MCF 10A (cell line): ENCODE data around the gene PPP1CA. TPM values are rescaled to one million over a fixed set of nuclear protein-coding genes. Genes with fewer than 3 reads are reported as not detected.
A peak's percentile ranks its signal among the peaks of the same experiment; 100 is the strongest.

Experiments
- BruUV-seq: library from RNA; stranded (reverse); fragments of 400-500 nt; replicated peaks from 2 replicates; lab custom pipeline; 2021; lab: Mats Ljungman, UMichigan
- CTCF ChIA-PET: fragments of 300-600 bp; sonication (Branson Sonifier 250); formaldehyde crosslinking; extraction: SDS; loops from one replicate; lab custom pipeline; 2021; ENCODE audit warnings: antibody characterized with exemption, inconsistent platforms; lab: Yijun Ruan, JAX
- POLR2A ChIA-PET: fragments of 300-600, 350-650 bp; sonication (Branson Sonifier 250); formaldehyde crosslinking; extraction: SDS; loops from one replicate; lab custom pipeline; 2020; ENCODE audit warnings: antibody characterized with exemption, inconsistent platforms; lab: Yijun Ruan, JAX
- DNase-seq: peaks from one replicate; pipeline ENCODE4 v3.0.0-alpha.2; 2018; ENCODE audit not compliant: unreplicated experiment
- H3K27ac Mint-ChIP-seq: one replicate; pipeline ENCODE4 v1.8.0; 2022; ENCODE audit warnings: mild to moderate bottlenecking, low read depth, mixed read lengths; ENCODE audit not compliant: unreplicated experiment
- H3K27me3 Mint-ChIP-seq: one replicate; pipeline ENCODE4 v1.8.0; 2022; ENCODE audit warnings: mixed read lengths; ENCODE audit not compliant: insufficient read depth, unreplicated experiment
- H3K36me3 Mint-ChIP-seq: one replicate; pipeline ENCODE4 v1.8.0; 2022; ENCODE audit warnings: mild to moderate bottlenecking, moderate library complexity, mixed read lengths; ENCODE audit not compliant: insufficient read depth, unreplicated experiment
- H3K4me1 Mint-ChIP-seq: one replicate; pipeline ENCODE4 v1.8.0; 2022; ENCODE audit warnings: mixed read lengths; ENCODE audit not compliant: insufficient read depth, unreplicated experiment
- H3K4me3 Mint-ChIP-seq: one replicate; pipeline ENCODE4 v1.8.0; 2022; ENCODE audit warnings: mild to moderate bottlenecking, moderate library complexity, mixed read lengths; ENCODE audit not compliant: unreplicated experiment
- H3K9me3 Mint-ChIP-seq: one replicate; pipeline ENCODE4 v1.8.0; 2022; ENCODE audit warnings: mixed read lengths; ENCODE audit not compliant: unreplicated experiment
- intact Hi-C: fragments of 100-400 bp; cut with micrococcal nuclease; formaldehyde crosslinking; loops from 2 replicates; pipeline ENCODE4 v1.14.1; 2022
- total RNA-seq: library from RNA; stranded (reverse); gene quantifications from 2 replicates; pipeline ENCODE4 v1.2.3, GENCODE V29; 2022
- TF ChIP-seq, protein P1 (sequence below): fragments of 200-600 bp; IDR thresholded peaks from one replicate; pipeline ENCODE4 v1.8.0; 2022; ENCODE audit warnings: antibody characterized with exemption, mild to moderate bottlenecking; ENCODE audit not compliant: unreplicated experiment

PPP1CA gene
- total RNA-seq, 1 experiment from 2014 or later, result 143 TPM

DNA sequence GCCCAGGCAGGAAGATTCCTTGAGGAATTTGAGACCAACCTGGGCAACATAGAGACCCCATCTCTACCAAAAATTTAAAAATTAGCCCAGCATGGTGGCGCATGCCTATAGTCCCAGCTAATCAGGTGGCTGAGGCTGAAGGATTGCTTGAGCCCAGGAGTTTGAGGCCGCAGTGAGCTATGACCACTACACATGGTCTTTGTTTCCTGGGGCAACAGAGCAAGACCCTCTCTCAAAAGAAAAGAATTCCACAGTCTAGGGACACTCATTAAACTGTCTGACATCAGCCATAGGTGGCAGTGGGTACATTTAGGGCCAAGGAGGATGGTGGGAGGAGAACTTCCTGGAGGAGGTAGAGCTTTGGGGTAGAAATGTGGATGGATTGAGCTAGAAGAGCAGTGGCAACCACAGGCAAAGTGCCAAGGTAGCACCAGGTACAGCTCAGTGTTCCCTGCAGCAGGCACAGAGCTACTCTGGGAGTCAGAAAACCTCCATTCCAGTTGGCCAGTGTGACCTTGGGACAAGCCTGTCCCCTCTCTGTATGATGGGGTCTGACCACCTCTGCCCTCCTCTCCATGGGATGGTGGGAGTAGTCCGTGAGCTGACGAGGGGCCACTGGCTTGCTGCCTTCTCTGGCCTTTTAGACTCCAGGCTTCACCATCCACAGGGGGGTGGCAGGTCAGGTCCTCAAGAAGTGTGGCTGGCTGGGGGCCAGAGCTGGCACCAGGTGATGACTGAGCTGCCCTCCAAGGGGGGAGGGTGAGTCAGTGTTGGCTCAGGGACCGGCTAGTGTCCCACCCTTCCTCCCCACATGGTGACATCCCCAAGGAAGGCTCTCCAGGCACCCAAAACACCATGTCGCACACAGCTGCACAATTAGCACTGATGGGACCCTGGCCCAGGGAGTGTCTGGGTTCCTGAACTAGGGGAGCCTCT is 24.5 kb downstream of the PPP1CA start:
- intact Hi-C loops, result no loop called here
- Mint-ChIP-seq H3K4me3 (no peak overlapping the region), H3K4me1 (peaks cover 40% of the 10 kb centered on the region), H3K27me3 (no peaks in the 10 kb centered on the region), H3K27ac (no peak overlapping the region), H3K36me3 (peaks cover 24% of the 10 kb centered on the region), H3K9me3 (no peaks in the 10 kb centered on the region)
- ChIA-PET CTCF (interaction anchor here (0.5 to 19.3 kb wide), 3 partner anchors 15 to 113 kb away, joined by 3 to 659 read pairs (median 6); partner anchors contain the start of genes POLD4 and RAD9A), POLR2A (interaction anchor here (0.6 to 2.0 kb wide), 7 partner anchors 15 to 31 kb away, joined by 3 to 6 read pairs (median 4); partner anchors contain the start of genes POLD4 and RAD9A)
- no TSS peak for BruUV-seq
- TF ChIP-seq, protein P1, sequence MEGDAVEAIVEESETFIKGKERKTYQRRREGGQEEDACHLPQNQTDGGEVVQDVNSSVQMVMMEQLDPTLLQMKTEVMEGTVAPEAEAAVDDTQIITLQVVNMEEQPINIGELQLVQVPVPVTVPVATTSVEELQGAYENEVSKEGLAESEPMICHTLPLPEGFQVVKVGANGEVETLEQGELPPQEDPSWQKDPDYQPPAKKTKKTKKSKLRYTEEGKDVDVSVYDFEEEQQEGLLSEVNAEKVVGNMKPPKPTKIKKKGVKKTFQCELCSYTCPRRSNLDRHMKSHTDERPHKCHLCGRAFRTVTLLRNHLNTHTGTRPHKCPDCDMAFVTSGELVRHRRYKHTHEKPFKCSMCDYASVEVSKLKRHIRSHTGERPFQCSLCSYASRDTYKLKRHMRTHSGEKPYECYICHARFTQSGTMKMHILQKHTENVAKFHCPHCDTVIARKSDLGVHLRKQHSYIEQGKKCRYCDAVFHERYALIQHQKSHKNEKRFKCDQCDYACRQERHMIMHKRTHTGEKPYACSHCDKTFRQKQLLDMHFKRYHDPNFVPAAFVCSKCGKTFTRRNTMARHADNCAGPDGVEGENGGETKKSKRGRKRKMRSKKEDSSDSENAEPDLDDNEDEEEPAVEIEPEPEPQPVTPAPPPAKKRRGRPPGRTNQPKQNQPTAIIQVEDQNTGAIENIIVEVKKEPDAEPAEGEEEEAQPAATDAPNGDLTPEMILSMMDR, result no peak
- no peak for DNase-seq

DNA sequence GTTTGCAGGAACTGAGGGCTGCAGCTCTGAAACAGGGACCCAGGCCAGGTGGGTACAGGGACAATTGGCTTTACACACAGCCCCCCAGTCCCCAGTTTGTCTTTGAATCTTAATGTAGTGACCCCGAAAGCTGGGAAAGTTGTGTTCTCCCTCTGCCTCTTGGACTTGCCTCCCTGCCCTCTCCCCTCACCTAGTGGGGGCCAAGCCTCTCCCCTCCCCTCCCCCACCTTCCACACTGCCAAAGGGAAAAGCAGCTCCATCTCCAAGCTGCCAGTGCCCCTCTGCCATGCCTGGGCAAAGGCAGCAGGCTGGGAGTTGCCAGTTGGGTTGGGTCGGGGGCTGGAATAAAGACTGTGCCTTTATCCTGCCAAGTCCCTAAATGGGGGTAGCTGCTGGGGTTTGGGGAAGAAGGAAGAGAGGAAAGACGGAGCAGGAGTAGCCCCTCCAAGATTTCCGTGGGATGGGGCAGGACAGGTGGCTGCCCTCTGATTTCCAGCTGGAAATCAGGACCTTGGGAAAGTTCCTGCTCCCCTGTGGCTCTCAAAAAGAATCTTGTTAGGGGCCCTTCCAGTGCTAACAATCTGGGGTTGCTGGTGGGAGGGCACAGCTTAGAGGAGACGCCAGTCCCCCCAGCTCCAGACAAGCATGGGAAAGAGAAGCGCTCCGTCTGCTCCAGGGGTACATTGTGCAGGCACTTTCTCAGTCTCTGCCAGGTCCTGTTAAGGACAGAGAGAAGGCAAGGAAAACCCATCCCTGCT is 25.4 kb downstream of the PPP1CA start:
- H3K4me3 Mint-ChIP-seq, result no peak overlapping the region
- ChIA-PET CTCF (interaction anchor here (0.5 to 19.3 kb wide), 4 partner anchors 15 to 1584 kb away, joined by 3 to 659 read pairs (median 4); partner anchors contain the start of genes POLD4 and RAD9A), POLR2A (interaction anchor here (0.7 to 2.0 kb wide), 5 partner anchors 10 to 23 kb away, joined by 3 to 6 read pairs (median 4); partner anchors contain the start of genes POLD4 and RAD9A)
- peaks cover 15% of the 10 kb centered on the region for H3K36me3 Mint-ChIP-seq
- H3K27ac Mint-ChIP-seq, result no peak overlapping the region
- intact Hi-C loops, result no loop called here
- TF ChIP-seq, protein P1, result no peak
- DNase-seq, result no peak
- peaks cover 47% of the 10 kb centered on the region for H3K4me1 Mint-ChIP-seq
- no peaks in the 10 kb centered on the region for H3K9me3 Mint-ChIP-seq
- no peaks in the 10 kb centered on the region for H3K27me3 Mint-ChIP-seq
- no TSS peak for BruUV-seq

DNA sequence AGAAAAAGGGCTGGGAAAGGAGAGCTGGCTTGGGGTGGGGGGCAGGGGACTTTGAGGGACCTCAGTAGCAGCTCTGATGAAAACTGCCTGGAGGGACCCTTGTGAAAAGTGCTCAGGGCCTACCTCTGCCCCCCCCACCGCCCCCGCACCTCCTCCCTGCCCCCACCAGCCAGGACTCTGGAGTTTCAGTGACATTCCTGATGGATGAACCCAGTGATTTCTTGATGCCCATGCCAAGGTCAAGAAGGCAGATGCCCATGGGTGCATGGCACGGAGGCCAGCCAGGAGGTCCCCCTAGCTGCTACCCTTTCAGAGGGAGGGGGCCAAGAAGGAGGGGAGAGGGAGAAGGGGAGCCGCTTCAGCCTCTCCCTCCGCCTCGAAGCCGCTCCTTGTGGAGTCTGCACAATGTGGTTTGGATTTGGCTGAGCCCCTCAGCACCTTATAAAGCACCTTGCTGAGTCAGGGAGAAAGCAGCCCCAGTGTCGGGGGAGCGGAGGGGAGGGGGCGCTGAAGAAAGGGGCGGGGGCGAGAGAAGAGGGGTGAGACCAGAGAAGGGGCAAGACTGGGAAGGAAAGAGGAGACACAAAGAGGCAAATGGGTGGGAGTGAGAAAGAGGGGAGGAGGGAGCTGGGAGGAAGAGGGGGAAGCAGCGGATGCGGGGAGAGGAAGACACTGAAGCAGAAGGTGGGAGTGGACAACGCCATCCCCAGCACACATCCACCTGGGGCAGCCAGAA is 26.2 kb downstream of the PPP1CA start:
- Mint-ChIP-seq H3K4me3 (peak overlapping the region; percentile 84), H3K27me3 (no peaks in the 10 kb centered on the region), H3K9me3 (no peaks in the 10 kb centered on the region), H3K27ac (no peak overlapping the region), H3K4me1 (peaks cover 48% of the 10 kb centered on the region), H3K36me3 (peaks cover 11% of the 10 kb centered on the region)
- ChIA-PET CTCF (interaction anchor here (0.5 to 19.3 kb wide), 3 partner anchors 18 to 1583 kb away, joined by 3 to 659 read pairs (median 3); partner anchors contain the start of gene POLD4), POLR2A (interaction anchor here (0.7 to 6.9 kb wide), 3 partner anchors 11 to 21 kb away, joined by 3 to 91 read pairs (median 4); partner anchors contain the start of genes POLD4 and RAD9A)
- TF ChIP-seq, protein P1, result no peak
- no peak for DNase-seq
- intact Hi-C loops, result no loop called here
- BruUV-seq, result no TSS peak
